Measurements from ENCODE around the gene DNAJC6. TPM values are rescaled to one million over a fixed set of nuclear protein-coding genes. Genes with fewer than 3 reads are reported as not detected.

The DNAJC6 gene
- polyA plus RNA-seq, 2 of the 4 experiments (the other 2 are of a cell fraction) = 3.0 to 5.0 TPM

DNA sequence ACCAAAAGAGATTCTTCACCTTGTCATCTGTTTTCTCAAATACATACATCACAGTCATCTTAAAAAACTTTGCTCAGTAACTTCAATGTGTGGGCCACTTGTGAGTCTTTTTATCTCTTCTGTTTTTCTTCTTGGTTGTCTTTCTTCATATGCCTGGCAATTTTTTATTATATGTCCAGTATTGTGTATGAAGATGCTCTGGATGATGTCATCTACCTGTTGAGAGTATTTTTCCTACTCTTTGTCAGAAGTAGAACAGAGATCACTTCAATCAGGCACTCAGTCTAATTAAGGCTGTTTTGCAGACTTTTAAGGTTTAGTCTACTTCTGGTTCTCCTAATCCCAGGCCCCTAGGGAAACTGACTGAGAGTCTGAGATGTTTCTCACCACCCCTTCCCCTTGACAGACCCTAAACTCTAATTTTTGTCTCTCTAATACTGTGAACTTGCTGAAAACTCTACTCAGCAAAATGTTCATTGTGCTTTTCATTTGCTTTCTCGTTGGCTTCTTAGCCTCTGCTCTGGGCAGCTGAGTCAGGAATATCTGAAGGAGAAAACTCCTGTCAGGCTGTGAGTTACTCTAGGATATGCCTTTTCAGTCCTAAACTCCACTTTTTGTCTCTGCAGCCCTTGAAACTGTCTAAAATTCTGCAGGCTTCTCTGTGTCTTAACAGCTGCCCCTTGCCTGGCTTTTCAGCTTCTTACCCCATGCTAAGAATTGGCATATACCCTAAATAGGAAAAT is 33.0 kb upstream of the DNAJC6 start:
- Histone ChIP-seq H3K9me3 (no peaks in the 10 kb centered on the region), H3K4me2 (no peak overlapping the region), H3K4me3 (no peak overlapping the region), H3K4me1 (0 out of 3 replicates have a peak, but pooled peaks cover 6% of the 10 kb centered on the region), H3K27ac (no peak overlapping the region)
- WGBS (ENCODE audit: missing lambda C conversion rate) = 90% methylated on average over 1 of the region's 1 CpG
- no peak for DNase-seq (ENCODE audit: low read depth in 1 of 2, low spot score in 1 of 2)
- no peak for FAIRE-seq
- ChIA-PET CTCF (no interaction called here), POLR2A (no interaction called here)
- no peak for ATAC-seq
- no peak for TF ChIP-seq KDM5A (IDR thresholded peaks at IDR 0.05)
- no peak for TF ChIP-seq RAD21 (conservative IDR thresholded peaks at IDR 0.05 in 1 of 2, IDR thresholded peaks at IDR 0.05 in 1 of 2)
- TF ChIP-seq FOXS1 (CRISPR knock-in tag; IDR thresholded peaks at IDR 0.05) = no peak
- TF ChIP-seq ZC3H11A (IDR thresholded peaks at IDR 0.05) = no peak
- no peak for TF ChIP-seq HEYL (CRISPR knock-in tag; IDR thresholded peaks at IDR 0.05)
- TF ChIP-seq, protein P1, sequence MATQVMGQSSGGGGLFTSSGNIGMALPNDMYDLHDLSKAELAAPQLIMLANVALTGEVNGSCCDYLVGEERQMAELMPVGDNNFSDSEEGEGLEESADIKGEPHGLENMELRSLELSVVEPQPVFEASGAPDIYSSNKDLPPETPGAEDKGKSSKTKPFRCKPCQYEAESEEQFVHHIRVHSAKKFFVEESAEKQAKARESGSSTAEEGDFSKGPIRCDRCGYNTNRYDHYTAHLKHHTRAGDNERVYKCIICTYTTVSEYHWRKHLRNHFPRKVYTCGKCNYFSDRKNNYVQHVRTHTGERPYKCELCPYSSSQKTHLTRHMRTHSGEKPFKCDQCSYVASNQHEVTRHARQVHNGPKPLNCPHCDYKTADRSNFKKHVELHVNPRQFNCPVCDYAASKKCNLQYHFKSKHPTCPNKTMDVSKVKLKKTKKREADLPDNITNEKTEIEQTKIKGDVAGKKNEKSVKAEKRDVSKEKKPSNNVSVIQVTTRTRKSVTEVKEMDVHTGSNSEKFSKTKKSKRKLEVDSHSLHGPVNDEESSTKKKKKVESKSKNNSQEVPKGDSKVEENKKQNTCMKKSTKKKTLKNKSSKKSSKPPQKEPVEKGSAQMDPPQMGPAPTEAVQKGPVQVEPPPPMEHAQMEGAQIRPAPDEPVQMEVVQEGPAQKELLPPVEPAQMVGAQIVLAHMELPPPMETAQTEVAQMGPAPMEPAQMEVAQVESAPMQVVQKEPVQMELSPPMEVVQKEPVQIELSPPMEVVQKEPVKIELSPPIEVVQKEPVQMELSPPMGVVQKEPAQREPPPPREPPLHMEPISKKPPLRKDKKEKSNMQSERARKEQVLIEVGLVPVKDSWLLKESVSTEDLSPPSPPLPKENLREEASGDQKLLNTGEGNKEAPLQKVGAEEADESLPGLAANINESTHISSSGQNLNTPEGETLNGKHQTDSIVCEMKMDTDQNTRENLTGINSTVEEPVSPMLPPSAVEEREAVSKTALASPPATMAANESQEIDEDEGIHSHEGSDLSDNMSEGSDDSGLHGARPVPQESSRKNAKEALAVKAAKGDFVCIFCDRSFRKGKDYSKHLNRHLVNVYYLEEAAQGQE (IDR thresholded peaks at IDR 0.05) = no peak
- TF ChIP-seq, protein P2, sequence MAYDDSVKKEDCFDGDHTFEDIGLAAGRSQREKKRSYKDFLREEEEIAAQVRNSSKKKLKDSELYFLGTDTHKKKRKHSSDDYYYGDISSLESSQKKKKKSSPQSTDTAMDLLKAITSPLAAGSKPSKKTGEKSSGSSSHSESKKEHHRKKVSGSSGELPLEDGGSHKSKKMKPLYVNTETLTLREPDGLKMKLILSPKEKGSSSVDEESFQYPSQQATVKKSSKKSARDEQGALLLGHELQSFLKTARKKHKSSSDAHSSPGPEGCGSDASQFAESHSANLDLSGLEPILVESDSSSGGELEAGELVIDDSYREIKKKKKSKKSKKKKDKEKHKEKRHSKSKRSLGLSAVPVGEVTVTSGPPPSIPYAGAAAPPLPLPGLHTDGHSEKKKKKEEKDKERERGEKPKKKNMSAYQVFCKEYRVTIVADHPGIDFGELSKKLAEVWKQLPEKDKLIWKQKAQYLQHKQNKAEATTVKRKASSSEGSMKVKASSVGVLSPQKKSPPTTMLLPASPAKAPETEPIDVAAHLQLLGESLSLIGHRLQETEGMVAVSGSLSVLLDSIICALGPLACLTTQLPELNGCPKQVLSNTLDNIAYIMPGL (CRISPR knock-in tag; IDR thresholded peaks at IDR 0.05; ENCODE audit: borderline replicate concordance) = no peak
- no peak for TF ChIP-seq EHF (CRISPR knock-in tag; IDR thresholded peaks at IDR 0.05)
- no peak for TF ChIP-seq ZSCAN20 (CRISPR knock-in tag; IDR thresholded peaks at IDR 0.05)
- TF ChIP-seq HOXB5 (CRISPR knock-in tag; IDR thresholded peaks at IDR 0.05) = no peak
- no peak for TF ChIP-seq TFCP2L1 (CRISPR knock-in tag; IDR thresholded peaks at IDR 0.05)
- no peak for TF ChIP-seq SREBF2 (IDR thresholded peaks at IDR 0.05)
- TF ChIP-seq FOSL2 (IDR thresholded peaks at IDR 0.05) = no peak
- TF ChIP-seq FOSL2 (CRISPR knock-in tag; IDR thresholded peaks at IDR 0.05) = no peak
- TF ChIP-seq GATA3 (IDR thresholded peaks at IDR 0.05; ENCODE audit: borderline replicate concordance) = no peak
- no peak for TF ChIP-seq HOXB13 (CRISPR knock-in tag; IDR thresholded peaks at IDR 0.05; ENCODE audit: low read depth)

DNA sequence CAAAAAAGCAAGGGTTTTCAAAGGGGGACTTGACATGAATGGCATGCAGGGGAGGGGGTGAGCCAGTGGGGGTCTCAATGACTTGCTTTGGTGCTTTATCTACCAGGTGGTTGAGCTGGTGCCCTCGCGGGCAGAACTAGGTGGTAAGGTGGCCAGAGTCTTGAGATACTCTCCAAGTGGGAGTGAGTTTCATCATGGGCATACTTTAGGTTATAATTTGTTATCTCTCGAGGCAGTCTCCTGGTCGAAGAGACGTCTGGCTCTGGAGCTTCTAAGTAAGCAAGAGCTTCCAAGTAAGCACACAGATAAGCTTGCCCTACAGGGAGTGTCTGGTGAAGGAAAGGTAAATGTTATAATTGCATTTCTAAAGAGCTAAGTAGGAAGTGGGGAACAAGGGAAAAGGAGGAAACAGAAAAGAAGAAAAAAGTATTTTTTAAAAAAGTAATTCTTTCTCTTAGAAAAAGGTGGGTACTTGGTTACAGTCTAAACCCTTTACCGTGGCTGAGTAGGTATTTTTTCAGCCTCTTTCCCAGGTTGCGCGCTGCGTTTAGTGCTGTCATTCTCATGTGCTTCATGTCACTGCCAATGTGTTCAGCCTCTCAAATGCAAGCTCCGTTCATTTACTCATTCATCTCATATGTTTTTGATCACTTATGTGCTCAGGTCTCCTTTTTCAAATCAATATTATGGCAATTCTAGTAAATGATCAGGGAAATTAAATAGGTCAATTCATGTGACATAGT is 31.6 kb upstream of the DNAJC6 start:
- CTCF ChIA-PET = no interaction called here
- no peak for FAIRE-seq
- TF ChIP-seq, protein P1 (IDR thresholded peaks at IDR 0.05) = no peak
- TF ChIP-seq, protein P3, sequence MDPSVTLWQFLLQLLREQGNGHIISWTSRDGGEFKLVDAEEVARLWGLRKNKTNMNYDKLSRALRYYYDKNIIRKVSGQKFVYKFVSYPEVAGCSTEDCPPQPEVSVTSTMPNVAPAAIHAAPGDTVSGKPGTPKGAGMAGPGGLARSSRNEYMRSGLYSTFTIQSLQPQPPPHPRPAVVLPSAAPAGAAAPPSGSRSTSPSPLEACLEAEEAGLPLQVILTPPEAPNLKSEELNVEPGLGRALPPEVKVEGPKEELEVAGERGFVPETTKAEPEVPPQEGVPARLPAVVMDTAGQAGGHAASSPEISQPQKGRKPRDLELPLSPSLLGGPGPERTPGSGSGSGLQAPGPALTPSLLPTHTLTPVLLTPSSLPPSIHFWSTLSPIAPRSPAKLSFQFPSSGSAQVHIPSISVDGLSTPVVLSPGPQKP (IDR thresholded peaks at IDR 0.05; ENCODE audit: low read depth, low read length) = no peak
- TF ChIP-seq, protein P4, sequence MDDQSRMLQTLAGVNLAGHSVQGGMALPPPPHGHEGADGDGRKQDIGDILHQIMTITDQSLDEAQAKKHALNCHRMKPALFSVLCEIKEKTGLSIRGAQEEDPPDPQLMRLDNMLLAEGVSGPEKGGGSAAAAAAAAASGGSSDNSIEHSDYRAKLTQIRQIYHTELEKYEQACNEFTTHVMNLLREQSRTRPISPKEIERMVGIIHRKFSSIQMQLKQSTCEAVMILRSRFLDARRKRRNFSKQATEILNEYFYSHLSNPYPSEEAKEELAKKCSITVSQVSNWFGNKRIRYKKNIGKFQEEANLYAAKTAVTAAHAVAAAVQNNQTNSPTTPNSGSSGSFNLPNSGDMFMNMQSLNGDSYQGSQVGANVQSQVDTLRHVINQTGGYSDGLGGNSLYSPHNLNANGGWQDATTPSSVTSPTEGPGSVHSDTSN (IDR thresholded peaks at IDR 0.05) = no peak
- TF ChIP-seq EHMT2 (IDR thresholded peaks at IDR 0.05; ENCODE audit: low read depth) (no peak), MYC (IDR thresholded peaks at IDR 0.05; ENCODE audit: borderline replicate concordance, low read length) (no peak), FOXS1 (CRISPR knock-in tag; IDR thresholded peaks at IDR 0.05) (no peak), TP53 (CRISPR knock-in tag; IDR thresholded peaks at IDR 0.05) (no peak), FOSL2 (IDR thresholded peaks at IDR 0.05) (no peak), FOSL2 (CRISPR knock-in tag; IDR thresholded peaks at IDR 0.05) (no peak), NR3C1 (IDR thresholded peaks at IDR 0.05) (no peak)
- TF ChIP-seq, protein P5, sequence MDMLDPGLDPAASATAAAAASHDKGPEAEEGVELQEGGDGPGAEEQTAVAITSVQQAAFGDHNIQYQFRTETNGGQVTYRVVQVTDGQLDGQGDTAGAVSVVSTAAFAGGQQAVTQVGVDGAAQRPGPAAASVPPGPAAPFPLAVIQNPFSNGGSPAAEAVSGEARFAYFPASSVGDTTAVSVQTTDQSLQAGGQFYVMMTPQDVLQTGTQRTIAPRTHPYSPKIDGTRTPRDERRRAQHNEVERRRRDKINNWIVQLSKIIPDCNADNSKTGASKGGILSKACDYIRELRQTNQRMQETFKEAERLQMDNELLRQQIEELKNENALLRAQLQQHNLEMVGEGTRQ (IDR thresholded peaks at IDR 0.05) = no peak

More for the DNA sequence above, 31.6 kb upstream of the DNAJC6 start:
- no peak for ATAC-seq
- H3K4me2 ChIP-seq = no peak overlapping the region
- POLR2A ChIA-PET = no interaction called here
- H3K9me3 ChIP-seq = no peaks in the 10 kb centered on the region
- no peak for DNase-seq (ENCODE audit: low read depth in 1 of 2, low spot score in 1 of 2)
- peaks cover 15% of the 10 kb centered on the region for H3K4me1 ChIP-seq
- no peak overlapping the region for H3K27ac ChIP-seq
- WGBS (ENCODE audit: missing lambda C conversion rate) = 63% methylated on average over 9 of the region's 10 CpGs
- no peak overlapping the region for H3K4me3 ChIP-seq

All from A549 (cell line).